ENCODE measurements around the gene MRPS25. TPM values are rescaled to one million over a fixed set of nuclear protein-coding genes. Genes with fewer than 3 reads are reported as not detected.
"Not testable (repeated sequence)": the region's sequence is repeated elsewhere in the genome, so short reads cannot be mapped to it uniquely, and the experiment has no call there.

MRPS25 gene
- total and polyA plus RNA-seq, 4 donors = 12.6 to 55.1 (median 42.9) TPM

GRCh38 chr3:15007681-15008141 is 57.4 kb downstream of the MRPS25 start:
- Histone ChIP-seq H3K9me3 (ENCODE audit: control insufficient read depth in 4 of 4, low read length in 3 of 4) (no peaks in the 10 kb centered on the region), H3K36me3 (ENCODE audit: control insufficient read depth in 4 of 4, insufficient read depth in 3 of 4, low read depth in 1 of 4, low read length in 3 of 4) (peaks cover 2 to 12% (median 4%) of the 10 kb centered on the region in 4 donors), H3K27ac (ENCODE audit: low read depth in 1 of 2, low read length in 2 of 2) (no peak overlapping the region), H3K9ac (ENCODE audit: low read depth in 1 of 2, low read length in 2 of 2) (no peak overlapping the region), H3K27me3 (ENCODE audit: control insufficient read depth in 4 of 4, insufficient read depth in 4 of 4, low read length in 3 of 4) (no peaks in the 10 kb centered on the region), H3K4me1 (ENCODE audit: control insufficient read depth in 4 of 4, insufficient read depth in 4 of 4, low read length in 3 of 4) (no peaks in the 10 kb centered on the region), H3K4me3 (ENCODE audit: low read depth in 1 of 3, low read length in 3 of 3) (no peak overlapping the region)
- TF ChIP-seq TAF1 (conservative IDR thresholded peaks at IDR 0.05) = no peak
- no peak for TF ChIP-seq HNF4G (IDR thresholded peaks at IDR 0.05)
- no peak for TF ChIP-seq JUND (IDR thresholded peaks at IDR 0.05)
- no peak for TF ChIP-seq FOXA2 (IDR thresholded peaks at IDR 0.05)
- TF ChIP-seq, protein P1, sequence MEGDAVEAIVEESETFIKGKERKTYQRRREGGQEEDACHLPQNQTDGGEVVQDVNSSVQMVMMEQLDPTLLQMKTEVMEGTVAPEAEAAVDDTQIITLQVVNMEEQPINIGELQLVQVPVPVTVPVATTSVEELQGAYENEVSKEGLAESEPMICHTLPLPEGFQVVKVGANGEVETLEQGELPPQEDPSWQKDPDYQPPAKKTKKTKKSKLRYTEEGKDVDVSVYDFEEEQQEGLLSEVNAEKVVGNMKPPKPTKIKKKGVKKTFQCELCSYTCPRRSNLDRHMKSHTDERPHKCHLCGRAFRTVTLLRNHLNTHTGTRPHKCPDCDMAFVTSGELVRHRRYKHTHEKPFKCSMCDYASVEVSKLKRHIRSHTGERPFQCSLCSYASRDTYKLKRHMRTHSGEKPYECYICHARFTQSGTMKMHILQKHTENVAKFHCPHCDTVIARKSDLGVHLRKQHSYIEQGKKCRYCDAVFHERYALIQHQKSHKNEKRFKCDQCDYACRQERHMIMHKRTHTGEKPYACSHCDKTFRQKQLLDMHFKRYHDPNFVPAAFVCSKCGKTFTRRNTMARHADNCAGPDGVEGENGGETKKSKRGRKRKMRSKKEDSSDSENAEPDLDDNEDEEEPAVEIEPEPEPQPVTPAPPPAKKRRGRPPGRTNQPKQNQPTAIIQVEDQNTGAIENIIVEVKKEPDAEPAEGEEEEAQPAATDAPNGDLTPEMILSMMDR (IDR thresholded peaks at IDR 0.05; ENCODE audit: low read depth, low read length, missing input control) = no peak
- TF ChIP-seq NR2F2 (IDR thresholded peaks at IDR 0.05) = no peak
- no peak for TF ChIP-seq EGR1 (IDR thresholded peaks at IDR 0.05; ENCODE audit: low read depth in 2 of 2)
- TF ChIP-seq RAD21 (IDR thresholded peaks at IDR 0.05) = no peak
- TF ChIP-seq SP1 (IDR thresholded peaks at IDR 0.05) = no peak
- no peak for TF ChIP-seq GABPA (IDR thresholded peaks at IDR 0.05 in 1 of 2, conservative IDR thresholded peaks at IDR 0.05 in 1 of 2)
- TF ChIP-seq, protein P2, sequence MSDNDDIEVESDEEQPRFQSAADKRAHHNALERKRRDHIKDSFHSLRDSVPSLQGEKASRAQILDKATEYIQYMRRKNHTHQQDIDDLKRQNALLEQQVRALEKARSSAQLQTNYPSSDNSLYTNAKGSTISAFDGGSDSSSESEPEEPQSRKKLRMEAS (IDR thresholded peaks at IDR 0.05) = no peak
- no peak for TF ChIP-seq FOXA1 (IDR thresholded peaks at IDR 0.05)
- no peak for TF ChIP-seq REST (IDR thresholded peaks at IDR 0.05)
- TF ChIP-seq HNF4A (conservative IDR thresholded peaks at IDR 0.05) = no peak
- no peak for TF ChIP-seq ATF3 (IDR thresholded peaks at IDR 0.05)
- TF ChIP-seq ZBTB33 (IDR thresholded peaks at IDR 0.05) = no peak
- DNase-seq (ENCODE audit: low spot score) = no peak
- WGBS = 85% methylated on average over 4 of the region's 4 CpGs

DNA sequence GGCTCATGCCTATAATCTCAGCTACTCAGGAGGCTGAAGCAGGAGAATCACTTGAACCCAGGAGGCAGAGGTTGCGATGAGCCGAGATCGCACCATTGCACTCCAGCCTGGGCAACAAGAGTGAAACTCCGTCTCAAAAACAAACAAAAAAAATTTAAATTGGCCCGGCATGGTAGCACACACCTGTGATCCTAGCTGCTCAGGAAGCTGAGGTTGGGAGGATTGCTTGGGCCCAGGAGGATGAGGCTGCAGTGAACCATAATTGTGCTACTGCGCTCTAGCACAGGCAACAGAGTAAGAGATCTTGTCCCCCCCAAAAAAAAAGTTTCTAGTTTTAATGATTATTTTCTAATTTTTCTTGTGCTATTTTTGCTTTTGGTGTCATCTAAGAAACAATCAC is 65.9 kb downstream of the MRPS25 start:
- not testable (repeated sequence) for H3K36me3 ChIP-seq (ENCODE audit: control insufficient read depth in 4 of 4, insufficient read depth in 3 of 4, low read depth in 1 of 4, low read length in 3 of 4); H3K4me1 ChIP-seq (ENCODE audit: control insufficient read depth in 4 of 4, insufficient read depth in 4 of 4, low read length in 3 of 4); H3K27ac ChIP-seq (ENCODE audit: low read depth in 1 of 2, low read length in 2 of 2); H3K9me3 ChIP-seq (ENCODE audit: control insufficient read depth in 4 of 4, low read length in 3 of 4); DNase-seq (ENCODE audit: low spot score); H3K27me3 ChIP-seq (ENCODE audit: control insufficient read depth in 4 of 4, insufficient read depth in 4 of 4, low read length in 3 of 4); H3K4me3 ChIP-seq (ENCODE audit: low read depth in 1 of 3, low read length in 3 of 3); H3K9ac ChIP-seq (ENCODE audit: low read depth in 1 of 2, low read length in 2 of 2)
- 90% methylated on average over 6 of the region's 6 CpGs for WGBS

Other genes starting within 250 kb of the MRPS25 start
- 1 to 10 TPM; 2.8 to 6.3 TPM for gene FGD5, start 246.4 kb downstream of the MRPS25 start, total RNA-seq
- gene FGD5, start 246.4 kb downstream of the MRPS25 start, polyA plus RNA-seq = 1 to 10 TPM; 2.0 to 3.3 TPM
- gene NR2C2, start 117.7 kb downstream of the MRPS25 start, total RNA-seq = 10 to 100 TPM; 21.8 TPM
- gene NR2C2, start 117.7 kb downstream of the MRPS25 start, polyA plus RNA-seq = 1 to 10 TPM; 3.3 to 7.3 TPM
- 10 to 100 TPM; 13.9 to 18.3 TPM for gene RBSN, start 33.8 kb upstream of the MRPS25 start, total RNA-seq
- gene RBSN, start 33.8 kb upstream of the MRPS25 start, polyA plus RNA-seq = 1 to 10 TPM; 5.6 to 10.0 TPM
- 10 to 100 TPM; 24.7 to 41.9 TPM for gene CAPN7, start 140.9 kb upstream of the MRPS25 start, total RNA-seq
- 10 to 100 TPM in 1 of 2 donors, 1 to 10 TPM in 1; 9.5 to 11.2 TPM for gene CAPN7, start 140.9 kb upstream of the MRPS25 start, polyA plus RNA-seq

All from liver (tissue), 9 donors.